GM12874 (cell line): ENCODE data around the gene DNAJC8.

ENCODE experiments used
- TF ChIP-seq, protein P1 (sequence below): IDR thresholded peaks from 2 replicates; pipeline ENCODE4 v1.5.1; 2011; ENCODE audit warnings: low read depth, mild to moderate bottlenecking, control low read depth, low read length, moderate library complexity; ENCODE audit not compliant: insufficient read depth

The DNAJC8 gene

GRCh38 chr1:28160782-28161266 lies 72.0 kb downstream of the DNAJC8 start:
- TF ChIP-seq, protein P1, sequence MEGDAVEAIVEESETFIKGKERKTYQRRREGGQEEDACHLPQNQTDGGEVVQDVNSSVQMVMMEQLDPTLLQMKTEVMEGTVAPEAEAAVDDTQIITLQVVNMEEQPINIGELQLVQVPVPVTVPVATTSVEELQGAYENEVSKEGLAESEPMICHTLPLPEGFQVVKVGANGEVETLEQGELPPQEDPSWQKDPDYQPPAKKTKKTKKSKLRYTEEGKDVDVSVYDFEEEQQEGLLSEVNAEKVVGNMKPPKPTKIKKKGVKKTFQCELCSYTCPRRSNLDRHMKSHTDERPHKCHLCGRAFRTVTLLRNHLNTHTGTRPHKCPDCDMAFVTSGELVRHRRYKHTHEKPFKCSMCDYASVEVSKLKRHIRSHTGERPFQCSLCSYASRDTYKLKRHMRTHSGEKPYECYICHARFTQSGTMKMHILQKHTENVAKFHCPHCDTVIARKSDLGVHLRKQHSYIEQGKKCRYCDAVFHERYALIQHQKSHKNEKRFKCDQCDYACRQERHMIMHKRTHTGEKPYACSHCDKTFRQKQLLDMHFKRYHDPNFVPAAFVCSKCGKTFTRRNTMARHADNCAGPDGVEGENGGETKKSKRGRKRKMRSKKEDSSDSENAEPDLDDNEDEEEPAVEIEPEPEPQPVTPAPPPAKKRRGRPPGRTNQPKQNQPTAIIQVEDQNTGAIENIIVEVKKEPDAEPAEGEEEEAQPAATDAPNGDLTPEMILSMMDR: no peak

GRCh38 chr1:28159680-28160079 lies 73.1 kb downstream of the DNAJC8 start:
- TF ChIP-seq, protein P1: no peak

- TF ChIP-seq, protein P1: no peak
Measured at GRCh38 chr1:28159243-28159642, 73.6 kb downstream of the DNAJC8 start.

DNA sequence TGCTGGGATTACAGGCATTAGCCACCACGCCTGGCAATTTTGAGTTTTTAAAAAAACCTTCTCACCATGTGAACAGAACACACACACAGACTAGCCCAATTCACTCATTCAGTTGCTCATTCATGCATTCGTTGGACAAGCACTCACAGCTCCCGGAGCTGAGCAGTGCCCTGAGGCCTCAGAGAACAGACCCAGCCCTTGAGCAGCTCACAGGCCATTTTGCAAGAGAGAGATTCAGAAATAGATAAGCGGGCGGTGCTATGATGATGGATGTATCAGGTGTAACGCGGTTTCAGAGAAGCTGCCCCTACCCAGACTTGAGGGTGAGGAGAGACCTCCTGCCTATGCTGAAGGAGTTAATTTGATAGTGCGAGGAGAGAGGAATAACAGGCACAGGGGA lies 74.9 kb downstream of the DNAJC8 start:
- TF ChIP-seq, protein P1: no peak

GRCh38 chr1:28156821-28157220 lies 76.0 kb downstream of the DNAJC8 start:
- TF ChIP-seq, protein P1: no peak

DNA sequence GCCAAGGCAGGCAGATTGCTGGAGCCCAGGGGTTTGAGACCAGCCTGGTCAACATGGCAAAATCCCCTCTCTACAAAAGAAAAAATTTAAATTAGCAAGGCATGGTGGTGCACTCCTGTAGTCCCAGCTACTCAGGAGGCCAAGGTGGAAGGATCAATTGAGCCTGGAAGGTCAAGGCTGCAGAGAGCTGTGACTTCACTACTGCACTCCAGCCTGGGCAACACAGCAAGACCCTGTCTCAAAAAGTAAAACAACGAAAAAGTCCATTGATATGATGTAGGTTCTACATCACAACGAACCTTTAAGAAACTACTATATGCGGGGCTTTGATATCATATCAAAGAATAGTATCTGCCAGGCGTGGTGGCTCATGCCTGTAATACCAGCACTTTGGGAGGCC lies 77.2 kb downstream of the DNAJC8 start:
- TF ChIP-seq, protein P1: no peak

DNA sequence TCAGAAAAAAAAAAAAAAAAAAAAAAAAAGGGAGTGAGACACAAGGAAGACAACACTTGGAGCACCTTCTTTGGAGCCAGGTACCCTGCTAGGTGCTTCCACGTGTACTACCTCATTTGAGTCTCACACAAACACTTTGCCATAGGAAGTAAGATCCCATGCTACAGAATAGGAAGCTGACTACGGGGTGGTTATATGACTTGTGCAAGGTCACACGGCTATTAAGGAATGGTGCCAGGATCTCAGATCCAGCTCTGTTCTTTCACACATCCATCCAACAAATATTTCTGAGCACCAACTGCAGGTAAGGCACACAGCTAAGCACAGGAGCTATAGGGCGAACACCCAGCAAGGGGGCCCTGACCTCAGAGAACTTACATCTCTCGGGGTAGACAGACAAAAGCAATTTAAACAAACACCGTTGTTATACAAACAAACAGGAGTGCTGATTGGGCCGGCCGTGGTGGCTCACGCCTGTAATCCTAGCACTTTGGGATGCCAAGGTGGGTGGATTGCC lies 78.7 kb downstream of the DNAJC8 start:
- TF ChIP-seq, protein P1: no peak
